Measurements from ENCODE around the gene IMMT. TPM values are rescaled to one million over a fixed set of nuclear protein-coding genes. Genes with fewer than 3 reads are reported as not detected.
A peak's percentile ranks its signal among the peaks of the same experiment; 100 is the strongest.

The IMMT gene
- total and polyA plus RNA-seq, 9 of the 15 experiments (the other 6 are each of a cell fraction or from before 2014, with no cell fraction given) = 119 to 294 (median 140) TPM

GRCh38 chr2:86199834-86200177, 4.5 kb upstream of the IMMT start:
- H3K4me2 ChIP-seq (ENCODE audit: insufficient read depth, low read length) = peak overlapping the region; percentile 78
- CTCF ChIA-PET (ENCODE audit: low intra/inter-chr PET ratio) = no interaction called here
- no peaks in the 10 kb centered on the region for H4K20me1 ChIP-seq (replicated peaks; ENCODE audit: control insufficient read depth, insufficient read depth, low read length)
- peak overlapping the region; percentile 83 for H3K27ac ChIP-seq (ENCODE audit: extremely low read depth, low read depth, low read length)
- H3K9ac ChIP-seq (ENCODE audit: insufficient read depth in 1 of 2, low read depth in 2 of 2, low read length in 2 of 2) = peak overlapping the region; percentile 93 to 95
- H3K36me3 ChIP-seq (ENCODE audit: control insufficient read depth, insufficient read depth, low read length) = peaks cover 12% of the 10 kb centered on the region; the same call in 1 of the 3 replicates
- peaks cover 81% of the 10 kb centered on the region for H3K79me2 ChIP-seq (ENCODE audit: control insufficient read depth, insufficient read depth, low read length)
- H3K9me3 ChIP-seq (replicated peaks; ENCODE audit: control insufficient read depth, insufficient read depth, low read depth, low read length) = no peaks in the 10 kb centered on the region
- BruUV-seq (replicated peaks) = no TSS peak
- H2AFZ ChIP-seq (ENCODE audit: low read depth, low read length) = peak overlapping the region; percentile 71
- POLR2A ChIA-PET = interaction anchor here (13.6 kb wide), 1 partner anchor 15 kb away, joined by 134 read pairs; no protein-coding TSS in a partner anchor
- 0% methylated on average over 8 of the region's 8 CpGs for WGBS (ENCODE audit: insufficient coverage, low coverage, missing lambda C conversion rate)
- ATAC-seq (no peak), DNase-seq (ENCODE audit: extremely low read depth in 1 of 4, low spot score in 3 of 4) (no peak), FAIRE-seq (no peak)
- peak overlapping the region; percentile 65 for H3K4me3 ChIP-seq
- no peaks in the 10 kb centered on the region for H3K9me1 ChIP-seq (ENCODE audit: control insufficient read depth, insufficient read depth, low read length)
- intact Hi-C loops (cut with micrococcal nuclease) = no loop called here
- in situ Hi-C loops (cut with MboI) = no loop called here
- H3K27me3 ChIP-seq (ENCODE audit: control insufficient read depth in 2 of 2, insufficient read depth in 2 of 2, low read length in 2 of 2) = no peaks in the 10 kb centered on the region
- H3K4me1 ChIP-seq (replicated peaks in 1 of 2; ENCODE audit: control insufficient read depth in 2 of 2, insufficient read depth in 2 of 2, low read length in 2 of 2) = peaks cover 17 to 28% of the 10 kb centered on the region in 2 experiments
- TF ChIP-seq CBX5 (IDR thresholded peaks at IDR 0.05; ENCODE audit: borderline replicate concordance, low read depth) (no peak), CCNT2 (IDR thresholded peaks at IDR 0.05; ENCODE audit: borderline replicate concordance, extremely low read depth, insufficient read length, low read depth, low read length) (no peak), POLR3G (IDR thresholded peaks at IDR 0.05; ENCODE audit: extremely low read depth, insufficient read length, insufficient replicate concordance) (no peak), NR2C2 (CRISPR knock-in tag; IDR thresholded peaks at IDR 0.05) (no peak), NR2C2 (tag; IDR thresholded peaks at IDR 0.05) (peak; percentile 85), PREB (CRISPR knock-in tag; IDR thresholded peaks at IDR 0.05) (no peak), ZNF311 (CRISPR knock-in tag; IDR thresholded peaks at IDR 0.05) (no peak), ZNF253 (CRISPR knock-in tag; conservative IDR thresholded peaks at IDR 0.05) (no peak), MCM7 (IDR thresholded peaks at IDR 0.05) (no peak), PBX2 (CRISPR knock-in tag; IDR thresholded peaks at IDR 0.05; ENCODE audit: low read depth) (no peak), PBX2 (tag; conservative IDR thresholded peaks at IDR 0.05; ENCODE audit: low read depth) (no peak), HMBOX1 (IDR thresholded peaks at IDR 0.05) (0 out of 2 replicates have a peak, but pooled peaks have one; percentile 23), SRSF7 (optimal IDR thresholded peaks at IDR 0.05; ENCODE audit: low read depth, low read length) (no peak), CEBPG (CRISPR knock-in tag; IDR thresholded peaks at IDR 0.05) (no peak), CEBPG (tag; conservative IDR thresholded peaks at IDR 0.05 in 1 of 2, IDR thresholded peaks at IDR 0.05 in 1 of 2) (no peak), MTA1 (IDR thresholded peaks at IDR 0.05; ENCODE audit: borderline replicate concordance) (no peak), CCAR2 (IDR thresholded peaks at IDR 0.05; ENCODE audit: low read depth, low read length) (no peak), ZNF280A (IDR thresholded peaks at IDR 0.05; ENCODE audit: low read depth, partially characterized antibody) (no peak)

Measured in K562 (cell line).